ENCODE results near the gene CUL7.

GRCh38 chr6:43026365-43026764 is 27.3 kb downstream of the CUL7 start:
- TF ChIP-seq ELF4 (CRISPR knock-in tag; IDR thresholded peaks at IDR 0.05) (no peak), TRIM24 (IDR thresholded peaks at IDR 0.05) (no peak), CTCF (IDR thresholded peaks at IDR 0.05 in 2 of 3, conservative IDR thresholded peaks at IDR 0.05 in 1 of 3; ENCODE audit: insufficient read depth in 2 of 3, low read depth in 1 of 3, low read length in 3 of 3) (no peak), E2F3 (CRISPR knock-in tag; IDR thresholded peaks at IDR 0.05) (no peak), EP300 (IDR thresholded peaks at IDR 0.05; ENCODE audit: low read length) (no peak), ZNF280B (CRISPR knock-in tag; IDR thresholded peaks at IDR 0.05) (no peak), BHLHE40 (IDR thresholded peaks at IDR 0.05; ENCODE audit: low read length) (no peak), MEF2D (tag; conservative IDR thresholded peaks at IDR 0.05; ENCODE audit: low read depth) (no peak), SNAPC5 (CRISPR knock-in tag; IDR thresholded peaks at IDR 0.05) (no peak), NCOA2 (IDR thresholded peaks at IDR 0.05; ENCODE audit: partially characterized antibody in 2 of 2) (no peak), ZBTB2 (IDR thresholded peaks at IDR 0.05) (no peak)
